Lower lobe of right lung (tissue), 2 donors: ENCODE results near the gene CEP192. TPM values are rescaled to one million over a fixed set of nuclear protein-coding genes. Genes with fewer than 3 reads are reported as not detected.

ENCODE experiments used
- ATAC-seq, 2 donors: fragments of 200-7000 bp; cut with Tn5 transposase; one replicate each; pipeline ENCODE4 v1.9.1; 2020 to 2022; ENCODE audit warnings: mild to moderate bottlenecking in 2 of 2, moderate library complexity in 2 of 2
- DNase-seq: peaks from one replicate; pipeline ENCODE4 v3.0.0-alpha.2; 2020
- H3K27ac ChIP-seq: fragments of 200-600 bp; one replicate; pipeline ENCODE4 v1.8.0; 2022
- H3K27me3 ChIP-seq: fragments of 200-600 bp; one replicate; pipeline ENCODE4 v1.8.0; 2022; ENCODE audit warnings: low read depth
- H3K36me3 ChIP-seq: fragments of 200-600 bp; one replicate; pipeline ENCODE4 v1.8.0; 2022; ENCODE audit warnings: mild to moderate bottlenecking
- H3K4me1 ChIP-seq: fragments of 200-600 bp; one replicate; pipeline ENCODE4 v1.8.0; 2022
- H3K4me3 ChIP-seq: fragments of 200-600 bp; one replicate; pipeline ENCODE4 v1.8.0; 2022; ENCODE audit warnings: mild to moderate bottlenecking
- H3K9me3 ChIP-seq: fragments of 200-600 bp; one replicate; pipeline ENCODE4 v1.8.0; 2022
- intact Hi-C: fragments of 100-400 bp; cut with DNase I; formaldehyde crosslinking; loops from one replicate; pipeline ENCODE4 v1.11.0; 2022
- total RNA-seq: library from RNA; stranded (reverse); fragmentation: NEBNext Ultra II Directional; extraction: Animal tissue kit (Norgen Biotek cat#: 25700); gene quantifications from one replicate; pipeline ENCODE4 v1.2.1, GENCODE V29; 2021
- TF ChIP-seq, protein P1 (sequence below): fragments of 200-600 bp; IDR thresholded peaks from one replicate; pipeline ENCODE4 v1.8.0; 2022; ENCODE audit warnings: antibody characterized with exemption, mild to moderate bottlenecking
- donor health status: DM: no; HTN: yes; CAD: no; lungs with severe emphysema.

Gene CEP192
- total RNA-seq, 1 donor from 2014 or later, result 29.1 TPM

GRCh38 chr18:13163167-13163927, 172.2 kb downstream of the CEP192 start:
- intact Hi-C loops, result no loop called here
- ATAC-seq (no peak), DNase-seq (no peak)
- no peaks in the 10 kb centered on the region for H3K36me3 ChIP-seq
- no peak overlapping the region for H3K4me3 ChIP-seq
- H3K27ac ChIP-seq, result no peak overlapping the region
- H3K4me1 ChIP-seq, result no peaks in the 10 kb centered on the region
- TF ChIP-seq, protein P1, sequence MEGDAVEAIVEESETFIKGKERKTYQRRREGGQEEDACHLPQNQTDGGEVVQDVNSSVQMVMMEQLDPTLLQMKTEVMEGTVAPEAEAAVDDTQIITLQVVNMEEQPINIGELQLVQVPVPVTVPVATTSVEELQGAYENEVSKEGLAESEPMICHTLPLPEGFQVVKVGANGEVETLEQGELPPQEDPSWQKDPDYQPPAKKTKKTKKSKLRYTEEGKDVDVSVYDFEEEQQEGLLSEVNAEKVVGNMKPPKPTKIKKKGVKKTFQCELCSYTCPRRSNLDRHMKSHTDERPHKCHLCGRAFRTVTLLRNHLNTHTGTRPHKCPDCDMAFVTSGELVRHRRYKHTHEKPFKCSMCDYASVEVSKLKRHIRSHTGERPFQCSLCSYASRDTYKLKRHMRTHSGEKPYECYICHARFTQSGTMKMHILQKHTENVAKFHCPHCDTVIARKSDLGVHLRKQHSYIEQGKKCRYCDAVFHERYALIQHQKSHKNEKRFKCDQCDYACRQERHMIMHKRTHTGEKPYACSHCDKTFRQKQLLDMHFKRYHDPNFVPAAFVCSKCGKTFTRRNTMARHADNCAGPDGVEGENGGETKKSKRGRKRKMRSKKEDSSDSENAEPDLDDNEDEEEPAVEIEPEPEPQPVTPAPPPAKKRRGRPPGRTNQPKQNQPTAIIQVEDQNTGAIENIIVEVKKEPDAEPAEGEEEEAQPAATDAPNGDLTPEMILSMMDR, result no peak
- no peaks in the 10 kb centered on the region for H3K27me3 ChIP-seq
- peaks cover 1% of the 10 kb centered on the region for H3K9me3 ChIP-seq

DNA sequence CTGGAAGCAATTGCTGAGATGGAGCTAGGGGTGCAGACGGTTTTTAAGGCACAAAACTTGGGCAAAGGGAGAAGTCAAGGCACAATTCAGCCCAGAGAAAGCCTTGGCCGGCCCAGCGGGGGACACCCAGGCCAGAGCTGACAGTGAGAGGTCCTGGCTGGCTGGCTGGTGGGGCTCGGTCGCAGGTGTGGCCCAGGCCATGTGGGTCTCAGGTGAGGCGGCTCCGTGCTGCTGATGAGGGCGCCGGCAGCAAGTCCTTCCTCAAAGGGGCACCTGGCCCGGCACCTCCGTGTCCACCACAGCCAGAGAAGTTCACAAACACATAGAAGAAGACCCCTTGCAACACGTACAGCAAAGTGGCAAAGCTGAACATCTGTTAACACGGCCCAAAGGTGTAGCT, 173.2 kb downstream of the CEP192 start:
- Histone ChIP-seq H3K27me3 (no peaks in the 10 kb centered on the region), H3K4me1 (no peaks in the 10 kb centered on the region), H3K9me3 (no peaks in the 10 kb centered on the region), H3K36me3 (no peaks in the 10 kb centered on the region), H3K4me3 (no peak overlapping the region), H3K27ac (no peak overlapping the region)
- TF ChIP-seq, protein P1, result no peak
- no peak for DNase-seq
- intact Hi-C loops, result no loop called here
- ATAC-seq, result no peak

- ATAC-seq, result no peak
- intact Hi-C loops, result no loop called here
- TF ChIP-seq, protein P1, result no peak
- no peak overlapping the region for H3K27ac ChIP-seq
- H3K9me3 ChIP-seq, result no peaks in the 10 kb centered on the region
- H3K4me3 ChIP-seq, result no peak overlapping the region
- no peaks in the 10 kb centered on the region for H3K27me3 ChIP-seq
- no peak for DNase-seq
- H3K4me1 ChIP-seq, result no peaks in the 10 kb centered on the region
- H3K36me3 ChIP-seq, result no peaks in the 10 kb centered on the region
Measured at GRCh38 chr18:13165636-13166423, 174.7 kb downstream of the CEP192 start.

GRCh38 chr18:13173578-13174145, 182.5 kb downstream of the CEP192 start:
- no peaks in the 10 kb centered on the region for H3K36me3 ChIP-seq
- ATAC-seq (no peak), DNase-seq (no peak)
- H3K27me3 ChIP-seq, result no peaks in the 10 kb centered on the region
- H3K27ac ChIP-seq, result no peak overlapping the region
- intact Hi-C loops, result no loop called here
- H3K4me3 ChIP-seq, result no peak overlapping the region
- no peaks in the 10 kb centered on the region for H3K9me3 ChIP-seq
- H3K4me1 ChIP-seq, result no peaks in the 10 kb centered on the region
- TF ChIP-seq, protein P1, result no peak

Other genes with a start within 250 kb of the CEP192 start
- 52.6 TPM for gene PTPN2, start 107.1 kb upstream of the CEP192 start, total RNA-seq
- gene SEH1L, start 43.4 kb upstream of the CEP192 start, total RNA-seq, result 34.8 TPM
- gene LDLRAD4, start 227.4 kb downstream of the CEP192 start, total RNA-seq, result 24.6 TPM